Measurements from ENCODE around the gene PIK3R1. TPM values are rescaled to one million over a fixed set of nuclear protein-coding genes. Genes with fewer than 3 reads are reported as not detected.

PIK3R1 gene
- total RNA-seq, 1 experiment from 2014 or later: 11.3 TPM

DNA sequence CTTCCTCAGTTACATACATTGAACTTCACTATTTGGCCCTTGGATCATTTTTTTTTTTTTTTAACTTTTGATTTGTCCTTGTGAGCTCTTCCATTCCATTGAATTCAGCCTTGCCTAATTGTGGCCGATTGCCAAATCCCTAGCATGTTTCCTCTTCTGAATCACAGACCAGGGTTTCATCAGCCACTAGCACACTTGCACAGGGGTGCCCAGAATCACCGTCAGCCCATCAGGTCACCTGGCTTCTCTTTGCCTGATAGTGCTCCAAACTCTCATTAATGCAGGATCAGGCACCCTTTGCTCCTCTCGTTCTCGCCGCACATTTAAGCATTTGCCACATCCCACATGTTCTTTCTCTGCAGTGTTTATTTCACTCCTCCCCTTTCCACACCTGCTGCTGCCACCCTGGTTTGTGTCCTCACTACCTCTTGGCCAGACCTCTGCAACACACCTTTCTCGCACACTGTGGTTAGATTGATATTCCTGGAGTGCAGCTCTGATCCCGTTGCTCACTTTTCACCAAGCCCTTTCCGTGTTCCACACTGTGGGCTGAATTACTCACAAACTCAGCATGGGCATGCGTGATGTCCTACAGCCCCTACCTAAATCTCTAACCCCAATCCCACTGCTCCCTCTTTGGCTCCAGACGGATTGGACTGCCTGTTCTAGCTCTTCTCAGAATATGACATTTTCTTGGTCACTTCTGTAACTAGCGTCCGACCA lies 9.8 kb downstream of the PIK3R1 start:
- Histone ChIP-seq H3K23ac (ENCODE audit: insufficient read length, low read depth, low read length) (no peak overlapping the region), H2BK15ac (ENCODE audit: low read depth, low read length) (no peak overlapping the region), H2BK120ac (ENCODE audit: low read depth, low read length, poor library complexity, severe bottlenecking) (no peak overlapping the region), H3K27me3 (ENCODE audit: insufficient read depth, low read length) (no peaks in the 10 kb centered on the region), H3T11ph (ENCODE audit: low read length) (no peak overlapping the region), H4K91ac (ENCODE audit: insufficient read length, low read depth, low read length) (no peak overlapping the region), H3K27ac (ENCODE audit: insufficient read length, low read depth, low read length) (no peak overlapping the region), H2BK20ac (ENCODE audit: low read depth, low read length, poor library complexity, severe bottlenecking) (no peak overlapping the region), H4K20me1 (ENCODE audit: control insufficient read depth, insufficient read depth, insufficient read length) (no peaks in the 10 kb centered on the region), H3K4me1 (ENCODE audit: insufficient read depth, low read length) (no peaks in the 10 kb centered on the region), H3K4me2 (ENCODE audit: insufficient read depth, insufficient read length, low read length) (no peak overlapping the region), H3K4ac (ENCODE audit: low read depth, low read length) (no peak overlapping the region), H3K79me1 (ENCODE audit: insufficient read depth, low read depth, low read length, poor library complexity, severe bottlenecking) (no peaks in the 10 kb centered on the region), H2BK12ac (ENCODE audit: insufficient read length, low read depth, low read length) (no peak overlapping the region), H3K23me2 (ENCODE audit: insufficient read length, low read depth, low read length, poor library complexity, severe bottlenecking) (no peaks in the 10 kb centered on the region), H2AK5ac (ENCODE audit: insufficient read length, low read length) (no peak overlapping the region), H4K8ac (replicated peaks; ENCODE audit: insufficient read length, low read depth, low read length) (no peak overlapping the region), H3K14ac (ENCODE audit: insufficient read depth, low read length) (no peak overlapping the region), H3K9me3 (ENCODE audit: control insufficient read depth, low read depth, low read length) (no peaks in the 10 kb centered on the region), H2BK5ac (ENCODE audit: insufficient read length, low read length) (no peak overlapping the region), H4K5ac (ENCODE audit: insufficient read length, low read depth, low read length) (no peak overlapping the region), H3K18ac (ENCODE audit: insufficient read length, low read depth, low read length) (no peak overlapping the region), H3K79me2 (ENCODE audit: insufficient read depth, low read length) (peaks cover 2% of the 10 kb centered on the region; the same call in 1 of the 2 replicates), H3K56ac (ENCODE audit: insufficient read length, low read depth, low read length) (no peak overlapping the region), H2AFZ (ENCODE audit: low read length) (no peak overlapping the region), H3K9ac (ENCODE audit: extremely low read depth, insufficient read length, low read length) (no peak overlapping the region)
- DNase-seq: no peak
- Mint-ChIP-seq H3K4me1 (peaks cover 2 to 4% of the 10 kb centered on the region in 2 experiments; a peak in 3 of 4 replicates), H3K27ac (peak overlapping the region in 1 of 3 experiments; percentile 47; a peak in 1 of 7 replicates), H3K4me3 (no peak overlapping the region), H3K27me3 (ENCODE audit: low read depth) (peaks cover 33% of the 10 kb centered on the region), H3K9me3 (no peaks in the 10 kb centered on the region), H3K36me3 (ENCODE audit: insufficient read depth in 1 of 3, low read depth in 3 of 3) (peaks cover 0 to 3% (median 2%) of the 10 kb centered on the region in 3 experiments; a peak in 3 of 7 replicates)
- TF ChIP-seq CTCF (conservative IDR thresholded peaks at IDR 0.05): no peak
- WGBS (ENCODE audit: extremely low coverage, insufficient read length, low lambda C conversion rate): no CpG with 5 or more reads among the region's 12 CpGs

Measured in H9 (cell line).